ENCODE measurements around the gene MYCL. TPM values are rescaled to one million over a fixed set of nuclear protein-coding genes. Genes with fewer than 3 reads are reported as not detected.

The MYCL gene
- total RNA-seq, 2 donors from 2014 or later, result 0.33 to 0.36 TPM

- Mint-ChIP-seq H3K27ac (no peak overlapping the region), H3K9me3 (no peaks in the 10 kb centered on the region), H3K4me3 (no peak overlapping the region), H3K27me3 (no peaks in the 10 kb centered on the region), H3K36me3 (peaks cover 6% of the 10 kb centered on the region), H3K4me1 (ENCODE audit: low read depth in 2 of 2) (peaks cover 7 to 11% of the 10 kb centered on the region in 2 donors)
- no peak for DNase-seq (ENCODE audit: low spot score)
- ATAC-seq, result no peak
Observed at GRCh38 chr1:39863177-39863576, 38.5 kb downstream of the MYCL start.

- no peaks in the 10 kb centered on the region for H3K9me3 Mint-ChIP-seq
- no peak overlapping the region for H3K4me3 Mint-ChIP-seq
- no peaks in the 10 kb centered on the region for H3K27me3 Mint-ChIP-seq
- no peak for DNase-seq (ENCODE audit: low spot score)
- H3K36me3 Mint-ChIP-seq, result peaks cover 6% of the 10 kb centered on the region
- H3K27ac Mint-ChIP-seq, result no peak overlapping the region
- peaks cover 7 to 11% of the 10 kb centered on the region in 2 donors for H3K4me1 Mint-ChIP-seq (ENCODE audit: low read depth in 2 of 2)
- ATAC-seq, result no peak
Observed at GRCh38 chr1:39861003-39861402, 40.7 kb downstream of the MYCL start.

DNA sequence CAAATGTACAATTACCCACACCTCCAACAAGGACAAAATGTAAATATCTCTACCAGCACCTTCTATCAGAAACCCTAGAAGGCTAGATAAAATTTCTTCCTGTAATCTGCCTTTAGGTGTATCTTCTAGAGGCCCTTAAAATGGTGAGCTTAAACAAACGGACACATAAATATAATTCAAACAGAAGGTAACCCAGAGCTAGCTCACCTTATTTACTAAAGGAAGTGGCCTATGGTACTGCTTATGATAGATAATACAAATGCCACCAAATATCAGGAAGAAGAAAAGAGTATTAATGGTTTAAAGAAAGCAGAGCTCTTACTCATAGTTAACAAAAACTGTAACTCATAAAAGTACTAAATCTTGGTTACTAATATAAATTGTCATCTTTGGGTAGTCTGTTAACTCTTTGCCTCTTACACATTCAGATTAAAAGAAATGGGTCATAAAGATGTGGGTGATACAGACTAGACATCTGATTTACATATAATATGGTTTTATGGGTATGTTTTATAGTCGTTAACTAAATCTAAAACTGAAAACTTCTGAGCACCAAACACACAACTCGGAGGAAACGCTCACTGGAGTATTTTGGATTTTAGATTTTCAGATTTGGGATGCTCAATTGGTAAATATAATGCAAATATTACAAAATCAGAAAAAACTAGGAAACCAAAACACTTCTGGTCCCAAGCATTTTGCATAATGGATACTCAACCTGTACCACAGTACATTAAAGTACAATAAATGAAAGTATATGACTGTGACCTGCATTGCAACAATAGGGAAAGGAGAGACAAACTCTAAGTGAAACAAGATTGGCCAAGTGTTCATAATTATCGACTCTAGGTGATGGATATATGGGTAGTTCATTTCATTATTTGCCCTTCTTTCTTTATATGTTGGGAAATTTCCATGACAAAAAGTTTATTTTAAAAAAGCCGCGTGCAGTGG is 41.6 kb downstream of the MYCL start:
- peaks cover 6 to 7% of the 10 kb centered on the region in 2 donors for H3K4me1 Mint-ChIP-seq (ENCODE audit: low read depth in 2 of 2)
- H3K9me3 Mint-ChIP-seq, result no peaks in the 10 kb centered on the region
- H3K4me3 Mint-ChIP-seq, result no peak overlapping the region

DNA sequence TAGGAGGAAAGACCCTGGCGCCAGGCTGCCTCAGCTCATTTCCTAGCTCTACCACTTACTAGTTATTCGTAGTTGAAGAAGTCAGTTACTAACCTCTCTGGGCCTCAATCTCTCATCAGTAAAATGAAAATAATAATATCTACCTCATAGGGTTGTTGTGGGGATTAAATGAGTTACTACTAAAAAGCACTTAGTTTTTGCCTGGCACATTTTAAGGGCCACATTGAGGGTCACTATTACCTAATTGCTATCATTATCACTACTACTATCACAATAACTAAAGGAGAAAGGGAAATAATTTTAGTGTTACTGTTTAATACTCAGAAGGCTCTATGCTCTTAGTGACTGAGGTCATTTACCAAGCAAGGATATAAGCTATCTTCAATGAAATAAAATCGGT is 43.4 kb downstream of the MYCL start:
- no peak for DNase-seq (ENCODE audit: low spot score)
- Mint-ChIP-seq H3K9me3 (no peaks in the 10 kb centered on the region), H3K27me3 (no peaks in the 10 kb centered on the region), H3K4me3 (no peak overlapping the region), H3K36me3 (peaks cover 6% of the 10 kb centered on the region), H3K4me1 (ENCODE audit: low read depth in 2 of 2) (peaks cover 0 to 1% of the 10 kb centered on the region in 2 donors), H3K27ac (no peak overlapping the region)
- no peak for ATAC-seq

More for the DNA sequence above, 41.6 kb downstream of the MYCL start:
- no peak for ATAC-seq
- DNase-seq (ENCODE audit: low spot score), result no peak
- Mint-ChIP-seq H3K27me3 (no peaks in the 10 kb centered on the region), H3K27ac (no peak overlapping the region), H3K36me3 (peaks cover 12% of the 10 kb centered on the region)

- Mint-ChIP-seq H3K27ac (no peak overlapping the region), H3K9me3 (no peaks in the 10 kb centered on the region), H3K36me3 (peaks cover 6% of the 10 kb centered on the region), H3K27me3 (no peaks in the 10 kb centered on the region), H3K4me3 (no peak overlapping the region), H3K4me1 (ENCODE audit: low read depth in 2 of 2) (peaks cover 0 to under 1% of the 10 kb centered on the region in 2 donors)
- no peak for DNase-seq (ENCODE audit: low spot score)
- ATAC-seq, result no peak
Observed at GRCh38 chr1:39857126-39857878, 44.4 kb downstream of the MYCL start.

GRCh38 chr1:39854738-39855137 is 47.0 kb downstream of the MYCL start:
- no peaks in the 10 kb centered on the region for H3K27me3 Mint-ChIP-seq
- no peak for ATAC-seq
- no peaks in the 10 kb centered on the region for H3K9me3 Mint-ChIP-seq
- peaks cover 6% of the 10 kb centered on the region for H3K36me3 Mint-ChIP-seq
- no peak overlapping the region for H3K4me3 Mint-ChIP-seq
- no peak overlapping the region for H3K27ac Mint-ChIP-seq
- no peak for DNase-seq (ENCODE audit: low spot score)
- H3K4me1 Mint-ChIP-seq (ENCODE audit: low read depth in 2 of 2), result peaks cover 5 to 8% of the 10 kb centered on the region in 2 donors

- Mint-ChIP-seq H3K4me1 (ENCODE audit: low read depth in 2 of 2) (peaks cover 5 to 8% of the 10 kb centered on the region in 2 donors), H3K4me3 (no peak overlapping the region), H3K9me3 (no peaks in the 10 kb centered on the region), H3K27ac (no peak overlapping the region), H3K36me3 (peaks cover 6% of the 10 kb centered on the region), H3K27me3 (no peaks in the 10 kb centered on the region)
- ATAC-seq (no peak), DNase-seq (ENCODE audit: low spot score) (no peak)
Observed at GRCh38 chr1:39854314-39854713, 47.4 kb downstream of the MYCL start.

- Mint-ChIP-seq H3K36me3 (peaks cover 6% of the 10 kb centered on the region), H3K27me3 (no peaks in the 10 kb centered on the region), H3K27ac (no peak overlapping the region), H3K4me1 (ENCODE audit: low read depth in 2 of 2) (peaks cover 5 to 8% of the 10 kb centered on the region in 2 donors), H3K4me3 (no peak overlapping the region), H3K9me3 (no peaks in the 10 kb centered on the region)
- DNase-seq (ENCODE audit: low spot score) (no peak), ATAC-seq (no peak)
Observed at GRCh38 chr1:39852876-39853275, 48.8 kb downstream of the MYCL start.

- Mint-ChIP-seq H3K4me3 (no peak overlapping the region), H3K4me1 (ENCODE audit: low read depth in 2 of 2) (peaks cover 5 to 8% of the 10 kb centered on the region in 2 donors), H3K27ac (no peak overlapping the region), H3K9me3 (no peaks in the 10 kb centered on the region), H3K36me3 (peaks cover 6% of the 10 kb centered on the region), H3K27me3 (no peaks in the 10 kb centered on the region)
- ATAC-seq (no peak), DNase-seq (ENCODE audit: low spot score) (no peak)
Observed at GRCh38 chr1:39852214-39852791, 49.4 kb downstream of the MYCL start.

- H3K4me1 Mint-ChIP-seq (ENCODE audit: low read depth in 2 of 2), result peaks cover 11 to 12% of the 10 kb centered on the region in 2 donors
- H3K36me3 Mint-ChIP-seq, result peaks cover 6% of the 10 kb centered on the region
- peak overlapping the region; percentile 61 for H3K4me3 Mint-ChIP-seq
- DNase-seq (ENCODE audit: low spot score) (no peak), ATAC-seq (peak; percentile 62 to 77)
- H3K9me3 Mint-ChIP-seq, result no peaks in the 10 kb centered on the region
- H3K27me3 Mint-ChIP-seq, result no peaks in the 10 kb centered on the region
- peak overlapping the region; percentile 64 to 80 for H3K27ac Mint-ChIP-seq
Observed at GRCh38 chr1:39850606-39851216, 51.0 kb downstream of the MYCL start.

GRCh38 chr1:39849203-39849602 is 52.5 kb downstream of the MYCL start:
- no peaks in the 10 kb centered on the region for H3K27me3 Mint-ChIP-seq
- no peaks in the 10 kb centered on the region for H3K9me3 Mint-ChIP-seq
- DNase-seq (ENCODE audit: low spot score) (no peak), ATAC-seq (no peak)
- no peak overlapping the region for H3K27ac Mint-ChIP-seq
- no peaks in the 10 kb centered on the region for H3K36me3 Mint-ChIP-seq
- H3K4me1 Mint-ChIP-seq (ENCODE audit: low read depth in 2 of 2), result peaks cover 21 to 23% of the 10 kb centered on the region in 2 donors
- no peak overlapping the region for H3K4me3 Mint-ChIP-seq

GRCh38 chr1:39847940-39848339 is 53.8 kb downstream of the MYCL start:
- Mint-ChIP-seq H3K9me3 (no peaks in the 10 kb centered on the region), H3K4me3 (no peak overlapping the region), H3K36me3 (peaks cover 5% of the 10 kb centered on the region), H3K4me1 (ENCODE audit: low read depth in 2 of 2) (peaks cover 29 to 33% of the 10 kb centered on the region in 2 donors), H3K27ac (no peak overlapping the region), H3K27me3 (no peaks in the 10 kb centered on the region)
- no peak for ATAC-seq
- no peak for DNase-seq (ENCODE audit: low spot score)

- peaks cover 12% of the 10 kb centered on the region for H3K36me3 Mint-ChIP-seq
- H3K4me3 Mint-ChIP-seq, result no peak overlapping the region
- H3K9me3 Mint-ChIP-seq, result no peaks in the 10 kb centered on the region
- no peaks in the 10 kb centered on the region for H3K27me3 Mint-ChIP-seq
- H3K4me1 Mint-ChIP-seq (ENCODE audit: low read depth in 2 of 2), result peaks cover 25 to 34% of the 10 kb centered on the region in 2 donors
- ATAC-seq (no peak), DNase-seq (ENCODE audit: low spot score) (no peak)
- H3K27ac Mint-ChIP-seq, result peak overlapping the region; percentile 68 to 83
Observed at GRCh38 chr1:39846796-39847195, 54.9 kb downstream of the MYCL start.
